ENCODE data around the gene DNAAF8.

DNAAF8 gene

GRCh38 chr16:4696905-4697847, 37.2 kb upstream of the DNAAF8 start:
- H3K36me3 ChIP-seq (ENCODE audit: control insufficient read depth, insufficient read depth, low read length), result peaks cover 72% of the 10 kb centered on the region
- H3K27me3 ChIP-seq (ENCODE audit: control insufficient read depth, insufficient read depth, low read length), result no peaks in the 10 kb centered on the region
- no peaks in the 10 kb centered on the region for H3K4me1 ChIP-seq (ENCODE audit: control insufficient read depth, insufficient read depth, low read length)
- H3K9ac ChIP-seq (ENCODE audit: low read depth, low read length), result no peak overlapping the region
- H3K4me3 ChIP-seq (ENCODE audit: low read depth, low read length), result no peak overlapping the region
- no peaks in the 10 kb centered on the region for H3K9me3 ChIP-seq (ENCODE audit: control insufficient read depth, insufficient read depth, low read length)
- peak overlapping the region; percentile 5 for H3K27ac ChIP-seq (ENCODE audit: low read depth, low read length)

GRCh38 chr16:4697848-4698291, 36.5 kb upstream of the DNAAF8 start:
- Histone ChIP-seq H3K27me3 (ENCODE audit: control insufficient read depth, insufficient read depth, low read length) (no peaks in the 10 kb centered on the region), H3K9ac (ENCODE audit: low read depth, low read length) (no peak overlapping the region), H3K9me3 (ENCODE audit: control insufficient read depth, insufficient read depth, low read length) (no peaks in the 10 kb centered on the region), H3K27ac (ENCODE audit: low read depth, low read length) (no peak overlapping the region), H3K4me1 (ENCODE audit: control insufficient read depth, insufficient read depth, low read length) (no peaks in the 10 kb centered on the region), H3K36me3 (ENCODE audit: control insufficient read depth, insufficient read depth, low read length) (peaks cover 79% of the 10 kb centered on the region), H3K4me3 (ENCODE audit: low read depth, low read length) (no peak overlapping the region)

- Histone ChIP-seq H3K36me3 (ENCODE audit: control insufficient read depth, insufficient read depth, low read length) (peaks cover 82% of the 10 kb centered on the region), H3K9me3 (ENCODE audit: control insufficient read depth, insufficient read depth, low read length) (no peaks in the 10 kb centered on the region), H3K27me3 (ENCODE audit: control insufficient read depth, insufficient read depth, low read length) (no peaks in the 10 kb centered on the region), H3K27ac (ENCODE audit: low read depth, low read length) (no peak overlapping the region), H3K9ac (ENCODE audit: low read depth, low read length) (no peak overlapping the region), H3K4me3 (ENCODE audit: low read depth, low read length) (no peak overlapping the region), H3K4me1 (ENCODE audit: control insufficient read depth, insufficient read depth, low read length) (no peaks in the 10 kb centered on the region)
Observed at GRCh38 chr16:4698321-4699045, 35.9 kb upstream of the DNAAF8 start.

GRCh38 chr16:4699046-4699556, 35.2 kb upstream of the DNAAF8 start:
- H3K27me3 ChIP-seq (ENCODE audit: control insufficient read depth, insufficient read depth, low read length), result no peaks in the 10 kb centered on the region
- no peak overlapping the region for H3K27ac ChIP-seq (ENCODE audit: low read depth, low read length)
- H3K9ac ChIP-seq (ENCODE audit: low read depth, low read length), result no peak overlapping the region
- no peaks in the 10 kb centered on the region for H3K9me3 ChIP-seq (ENCODE audit: control insufficient read depth, insufficient read depth, low read length)
- no peaks in the 10 kb centered on the region for H3K4me1 ChIP-seq (ENCODE audit: control insufficient read depth, insufficient read depth, low read length)
- H3K4me3 ChIP-seq (ENCODE audit: low read depth, low read length), result no peak overlapping the region
- peaks cover 87% of the 10 kb centered on the region for H3K36me3 ChIP-seq (ENCODE audit: control insufficient read depth, insufficient read depth, low read length)

- Histone ChIP-seq H3K4me1 (ENCODE audit: control insufficient read depth, insufficient read depth, low read length) (no peaks in the 10 kb centered on the region), H3K9me3 (ENCODE audit: control insufficient read depth, insufficient read depth, low read length) (no peaks in the 10 kb centered on the region), H3K9ac (ENCODE audit: low read depth, low read length) (no peak overlapping the region), H3K4me3 (ENCODE audit: low read depth, low read length) (no peak overlapping the region), H3K27me3 (ENCODE audit: control insufficient read depth, insufficient read depth, low read length) (no peaks in the 10 kb centered on the region), H3K27ac (ENCODE audit: low read depth, low read length) (no peak overlapping the region), H3K36me3 (ENCODE audit: control insufficient read depth, insufficient read depth, low read length) (peaks cover 93% of the 10 kb centered on the region)
Observed at GRCh38 chr16:4700380-4700996, 33.8 kb upstream of the DNAAF8 start.

- no peak overlapping the region for H3K9ac ChIP-seq (ENCODE audit: low read depth, low read length)
- H3K4me1 ChIP-seq (ENCODE audit: control insufficient read depth, insufficient read depth, low read length), result no peaks in the 10 kb centered on the region
- H3K9me3 ChIP-seq (ENCODE audit: control insufficient read depth, insufficient read depth, low read length), result no peaks in the 10 kb centered on the region
- H3K4me3 ChIP-seq (ENCODE audit: low read depth, low read length), result no peak overlapping the region
- no peak overlapping the region for H3K27ac ChIP-seq (ENCODE audit: low read depth, low read length)
- no peaks in the 10 kb centered on the region for H3K27me3 ChIP-seq (ENCODE audit: control insufficient read depth, insufficient read depth, low read length)
- H3K36me3 ChIP-seq (ENCODE audit: control insufficient read depth, insufficient read depth, low read length), result peaks cover 89% of the 10 kb centered on the region
Observed at GRCh38 chr16:4700997-4701743, 33.2 kb upstream of the DNAAF8 start.

GRCh38 chr16:4701791-4702465, 32.4 kb upstream of the DNAAF8 start:
- Histone ChIP-seq H3K27ac (ENCODE audit: low read depth, low read length) (no peak overlapping the region), H3K36me3 (ENCODE audit: control insufficient read depth, insufficient read depth, low read length) (peaks cover 89% of the 10 kb centered on the region), H3K9ac (ENCODE audit: low read depth, low read length) (no peak overlapping the region), H3K9me3 (ENCODE audit: control insufficient read depth, insufficient read depth, low read length) (no peaks in the 10 kb centered on the region), H3K27me3 (ENCODE audit: control insufficient read depth, insufficient read depth, low read length) (no peaks in the 10 kb centered on the region), H3K4me3 (ENCODE audit: low read depth, low read length) (no peak overlapping the region), H3K4me1 (ENCODE audit: control insufficient read depth, insufficient read depth, low read length) (no peaks in the 10 kb centered on the region)

- Histone ChIP-seq H3K27me3 (ENCODE audit: control insufficient read depth, insufficient read depth, low read length) (no peaks in the 10 kb centered on the region), H3K36me3 (ENCODE audit: control insufficient read depth, insufficient read depth, low read length) (peaks cover 89% of the 10 kb centered on the region), H3K4me1 (ENCODE audit: control insufficient read depth, insufficient read depth, low read length) (no peaks in the 10 kb centered on the region), H3K9ac (ENCODE audit: low read depth, low read length) (no peak overlapping the region), H3K9me3 (ENCODE audit: control insufficient read depth, insufficient read depth, low read length) (no peaks in the 10 kb centered on the region), H3K27ac (ENCODE audit: low read depth, low read length) (no peak overlapping the region), H3K4me3 (ENCODE audit: low read depth, low read length) (no peak overlapping the region)
Observed at GRCh38 chr16:4702466-4702808, 31.9 kb upstream of the DNAAF8 start.

- H3K4me3 ChIP-seq (ENCODE audit: low read depth, low read length), result no peak overlapping the region
- no peaks in the 10 kb centered on the region for H3K9me3 ChIP-seq (ENCODE audit: control insufficient read depth, insufficient read depth, low read length)
- no peak overlapping the region for H3K9ac ChIP-seq (ENCODE audit: low read depth, low read length)
- H3K27me3 ChIP-seq (ENCODE audit: control insufficient read depth, insufficient read depth, low read length), result no peaks in the 10 kb centered on the region
- H3K27ac ChIP-seq (ENCODE audit: low read depth, low read length), result no peak overlapping the region
- no peaks in the 10 kb centered on the region for H3K4me1 ChIP-seq (ENCODE audit: control insufficient read depth, insufficient read depth, low read length)
- H3K36me3 ChIP-seq (ENCODE audit: control insufficient read depth, insufficient read depth, low read length), result peaks cover 81% of the 10 kb centered on the region
Observed at GRCh38 chr16:4703906-4704305, 30.4 kb upstream of the DNAAF8 start.

- Histone ChIP-seq H3K4me3 (ENCODE audit: low read depth, low read length) (no peak overlapping the region), H3K27ac (ENCODE audit: low read depth, low read length) (no peak overlapping the region), H3K36me3 (ENCODE audit: control insufficient read depth, insufficient read depth, low read length) (peaks cover 76% of the 10 kb centered on the region), H3K9me3 (ENCODE audit: control insufficient read depth, insufficient read depth, low read length) (no peaks in the 10 kb centered on the region), H3K4me1 (ENCODE audit: control insufficient read depth, insufficient read depth, low read length) (no peaks in the 10 kb centered on the region), H3K27me3 (ENCODE audit: control insufficient read depth, insufficient read depth, low read length) (no peaks in the 10 kb centered on the region), H3K9ac (ENCODE audit: low read depth, low read length) (no peak overlapping the region)
Observed at GRCh38 chr16:4704491-4704890, 29.8 kb upstream of the DNAAF8 start.
